NB4 (cell line): Measurements from ENCODE around the gene TSPAN11.

ENCODE experiments used
- POLR2A ChIP-seq: IDR thresholded peaks from 2 replicates; pipeline ENCODE4 v1.6.1; 2011; ENCODE audit warnings: mild to moderate bottlenecking; ENCODE audit not compliant: insufficient read length; ENCODE audit errors: extremely low read depth
- TF ChIP-seq, protein P1 (sequence below): IDR thresholded peaks from one replicate; pipeline ENCODE4 v1.5.1; 2012; ENCODE audit warnings: low read depth, low read length

DNA sequence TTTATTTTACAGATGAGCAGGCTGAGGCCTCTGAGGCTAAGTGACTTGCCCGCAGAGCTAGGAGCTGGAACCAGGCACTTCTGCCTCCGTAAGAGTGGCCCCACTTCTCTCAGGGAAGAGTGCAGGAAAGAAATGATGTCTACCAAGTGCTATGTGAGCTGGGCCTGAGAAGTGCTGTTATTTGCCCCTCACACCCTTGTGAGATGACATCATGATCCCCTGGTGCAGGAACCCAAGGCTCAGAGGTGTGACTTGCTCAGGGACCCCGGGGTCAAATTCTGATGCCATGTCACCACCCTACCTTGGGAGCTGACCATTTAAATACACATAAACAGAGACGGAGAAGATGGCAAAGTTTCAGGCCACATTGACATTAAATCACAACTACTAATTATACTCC lies 83.4 kb downstream of the TSPAN11 start:
- TF ChIP-seq, protein P1, sequence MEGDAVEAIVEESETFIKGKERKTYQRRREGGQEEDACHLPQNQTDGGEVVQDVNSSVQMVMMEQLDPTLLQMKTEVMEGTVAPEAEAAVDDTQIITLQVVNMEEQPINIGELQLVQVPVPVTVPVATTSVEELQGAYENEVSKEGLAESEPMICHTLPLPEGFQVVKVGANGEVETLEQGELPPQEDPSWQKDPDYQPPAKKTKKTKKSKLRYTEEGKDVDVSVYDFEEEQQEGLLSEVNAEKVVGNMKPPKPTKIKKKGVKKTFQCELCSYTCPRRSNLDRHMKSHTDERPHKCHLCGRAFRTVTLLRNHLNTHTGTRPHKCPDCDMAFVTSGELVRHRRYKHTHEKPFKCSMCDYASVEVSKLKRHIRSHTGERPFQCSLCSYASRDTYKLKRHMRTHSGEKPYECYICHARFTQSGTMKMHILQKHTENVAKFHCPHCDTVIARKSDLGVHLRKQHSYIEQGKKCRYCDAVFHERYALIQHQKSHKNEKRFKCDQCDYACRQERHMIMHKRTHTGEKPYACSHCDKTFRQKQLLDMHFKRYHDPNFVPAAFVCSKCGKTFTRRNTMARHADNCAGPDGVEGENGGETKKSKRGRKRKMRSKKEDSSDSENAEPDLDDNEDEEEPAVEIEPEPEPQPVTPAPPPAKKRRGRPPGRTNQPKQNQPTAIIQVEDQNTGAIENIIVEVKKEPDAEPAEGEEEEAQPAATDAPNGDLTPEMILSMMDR, result no peak
- no peak for TF ChIP-seq POLR2A
